Stimulated activated CD8-positive, alpha-beta memory T cell treated with anti-CD3 and anti-CD28 coated beads, Interleukin-2, amount 100 ng/mL, for 48 hours (primary cell): ENCODE data around the gene GYPC.
"Not testable (repeated sequence)": the region's sequence is repeated elsewhere in the genome, so short reads cannot be mapped to it uniquely, and the experiment has no call there.

Experiments used
- DNase-seq, 2 donors: peaks; one replicate each; pipeline ENCODE4 v3.0.0-alpha.2; 2020; ENCODE audit warnings: low read depth in 2 of 2

Gene GYPC

DNA sequence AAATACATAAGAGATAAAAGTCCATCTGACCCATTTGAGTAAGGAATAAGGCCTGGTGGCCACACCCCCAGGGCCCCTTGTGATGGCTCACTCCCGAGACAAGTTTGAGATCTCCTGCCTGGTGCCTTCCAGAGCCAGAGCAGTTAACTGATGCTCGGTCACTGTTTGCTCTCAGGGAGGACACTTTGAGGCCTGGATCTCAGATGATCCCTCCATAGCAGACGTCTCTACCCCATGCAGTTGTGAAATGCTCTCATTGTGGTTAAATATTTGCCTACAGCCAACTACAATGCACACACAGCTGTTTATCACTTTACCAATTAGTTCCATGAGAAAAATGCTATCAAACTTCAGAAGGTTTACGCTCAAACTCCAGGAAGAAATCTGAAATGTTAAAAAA is 12.3 kb downstream of the GYPC start:
- no peak for DNase-seq

DNA sequence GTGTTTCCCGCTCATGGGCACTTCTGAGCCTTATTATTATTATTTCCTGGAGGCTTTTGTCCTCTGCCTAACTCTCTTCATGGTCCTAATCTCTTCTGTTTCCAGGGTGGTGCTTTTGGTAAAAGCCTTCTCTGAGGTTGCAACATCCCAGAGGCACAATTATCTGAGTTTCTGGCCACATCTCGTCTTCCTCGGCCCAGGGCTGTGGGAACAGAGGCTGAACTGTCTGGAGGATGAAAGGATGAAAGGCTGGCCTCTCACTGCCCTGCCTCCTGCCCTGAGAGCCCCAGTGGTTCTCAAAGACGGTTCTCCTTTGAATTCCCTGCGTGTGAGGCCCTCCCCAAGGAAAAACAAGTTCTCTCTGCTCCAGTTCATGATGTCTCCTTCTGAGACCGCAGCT is 13.8 kb downstream of the GYPC start:
- DNase-seq = no peak

DNA sequence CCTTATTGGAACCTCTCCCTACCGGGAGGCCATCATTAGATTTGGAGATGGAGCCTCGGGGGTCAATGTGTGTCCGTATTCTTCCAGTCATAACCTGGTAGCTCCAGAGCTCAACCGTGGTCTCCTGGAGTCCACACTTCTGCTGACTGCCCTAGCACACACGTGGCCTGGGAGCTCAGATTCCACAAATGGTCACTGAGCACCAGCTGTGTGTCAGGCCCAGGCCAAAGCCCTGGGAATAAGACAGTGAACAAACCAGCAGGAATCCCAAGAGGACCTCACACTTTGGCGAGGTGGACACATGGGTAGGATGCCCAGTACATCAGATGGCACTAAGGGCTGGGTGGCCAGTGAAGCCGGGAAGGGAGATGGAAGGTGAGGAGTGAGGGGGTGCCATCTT is 15.5 kb downstream of the GYPC start:
- no peak for DNase-seq

DNA sequence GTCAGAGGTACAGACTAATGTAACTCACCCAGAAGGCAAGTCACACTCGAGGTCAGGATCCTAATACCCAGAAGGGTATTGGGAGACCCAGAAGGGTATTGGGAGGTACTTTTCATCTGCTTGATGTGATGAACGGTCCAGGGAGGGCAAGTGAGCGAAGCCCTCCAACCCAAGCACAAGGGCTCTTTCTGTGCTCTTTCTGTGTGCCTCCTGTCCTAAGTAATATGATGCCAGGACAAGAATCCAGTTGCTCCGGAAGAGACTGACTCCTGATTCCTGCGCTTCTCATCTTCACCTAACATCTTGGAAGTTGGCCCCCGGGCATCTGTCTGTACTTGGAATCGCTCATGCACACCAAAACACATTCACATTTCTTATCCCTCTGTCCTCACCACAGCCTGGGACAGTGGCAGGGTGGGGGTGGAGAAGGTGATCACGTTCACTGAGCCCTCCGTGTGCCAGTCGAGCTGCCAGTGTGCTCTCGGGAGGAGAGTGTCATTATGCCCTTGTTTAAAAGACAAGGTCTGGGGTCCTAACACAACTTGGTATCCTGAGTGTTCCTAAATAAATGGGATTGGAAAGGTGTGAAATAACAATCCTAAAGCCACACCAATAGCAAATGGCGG is 17.1 kb downstream of the GYPC start:
- no peak for DNase-seq

DNA sequence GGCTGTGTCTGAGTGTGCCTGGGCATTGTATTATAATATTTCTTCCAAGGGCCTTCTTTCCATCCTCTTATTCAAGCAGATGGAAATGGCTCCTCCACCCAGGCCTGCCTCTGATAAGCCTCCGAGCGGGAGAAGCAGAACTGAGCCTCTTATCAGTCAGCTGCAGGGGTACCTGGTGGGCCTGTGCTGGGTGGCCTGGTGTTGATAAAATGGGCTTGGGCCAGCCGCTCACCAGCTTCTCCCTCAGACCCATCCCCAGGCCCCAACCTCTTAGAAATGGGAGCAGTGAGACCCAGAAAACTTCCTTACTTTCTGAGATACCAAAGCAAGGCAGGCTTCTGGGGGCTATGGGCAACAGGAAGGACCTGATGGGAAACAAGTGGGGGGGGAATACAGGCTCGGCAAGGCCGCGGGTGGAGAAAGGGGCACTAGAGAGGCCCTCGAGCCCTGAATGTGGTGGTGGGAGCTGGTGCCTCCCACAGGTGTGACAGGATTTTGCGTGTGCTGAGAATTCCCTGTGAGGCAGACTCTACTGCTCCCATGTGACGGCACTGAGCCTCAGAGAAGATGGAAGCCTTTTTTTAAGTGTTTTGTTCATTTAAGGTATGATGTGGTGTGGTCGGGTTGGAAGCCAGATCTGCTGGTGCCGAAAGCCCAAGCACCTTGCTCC is 18.3 kb downstream of the GYPC start:
- no peak for DNase-seq

DNA sequence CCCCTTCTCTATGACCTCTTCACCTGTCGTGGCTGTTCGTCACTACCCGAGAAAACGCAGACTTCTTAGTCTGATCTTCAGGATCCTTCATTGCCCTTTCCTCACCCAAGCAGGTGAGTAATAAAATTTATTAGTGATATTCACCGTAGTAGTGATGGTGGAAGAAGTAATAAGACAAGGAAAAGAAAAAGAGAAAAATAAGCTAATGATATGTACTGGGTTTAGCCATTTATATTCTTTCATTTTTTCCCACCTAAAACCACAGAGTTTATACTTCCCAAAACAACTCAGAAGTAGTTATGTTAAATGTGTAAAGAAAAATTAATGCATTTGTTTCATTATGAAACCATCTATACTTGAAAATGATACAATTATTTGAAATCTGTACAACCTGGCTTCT is 19.7 kb downstream of the GYPC start:
- DNase-seq = no peak

DNA sequence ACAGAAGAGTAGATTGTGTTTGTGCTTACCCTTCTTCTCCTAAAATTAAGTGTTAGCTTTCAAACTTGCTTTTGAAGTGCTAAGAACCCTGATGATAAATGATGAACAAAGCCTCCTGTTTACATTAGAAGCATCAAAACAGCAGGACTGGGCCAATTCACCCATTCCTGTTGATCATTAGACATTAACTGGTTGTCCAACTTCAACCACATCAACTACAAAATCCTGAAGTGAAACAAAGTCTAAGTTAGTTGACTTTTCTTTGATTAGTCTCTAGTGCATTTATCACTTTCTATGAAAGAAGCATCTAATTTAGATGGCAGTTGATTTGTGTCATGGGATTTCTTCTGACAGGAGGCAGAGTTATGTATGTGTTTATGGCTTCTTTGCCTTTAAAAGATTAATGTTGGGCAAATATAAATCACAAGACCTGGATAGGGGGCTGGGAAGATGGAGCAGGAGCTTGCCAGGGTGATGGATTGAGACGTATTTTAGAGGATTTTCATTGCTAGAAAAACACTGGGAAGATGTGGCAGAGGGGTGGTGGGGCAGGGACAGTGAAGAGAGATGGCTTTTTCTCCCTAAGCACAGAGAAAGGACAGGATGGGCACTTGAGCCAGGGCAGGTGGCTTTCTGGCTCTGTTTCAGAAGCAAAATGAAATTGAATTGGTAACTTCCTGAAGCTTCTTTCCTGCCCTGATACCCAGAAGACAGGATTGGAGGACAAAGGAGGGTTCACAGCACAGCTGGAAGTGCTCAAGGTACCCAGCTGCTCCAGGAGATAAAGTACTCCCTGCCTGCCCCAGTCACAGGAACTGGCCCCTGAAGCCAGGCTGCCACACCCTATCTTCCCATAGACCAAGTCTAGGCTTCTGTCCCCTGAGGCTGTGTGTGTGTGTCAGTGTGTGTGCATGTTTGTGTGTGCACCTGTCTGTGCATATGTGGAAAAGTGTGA is 20.5 kb downstream of the GYPC start:
- DNase-seq = no peak

DNA sequence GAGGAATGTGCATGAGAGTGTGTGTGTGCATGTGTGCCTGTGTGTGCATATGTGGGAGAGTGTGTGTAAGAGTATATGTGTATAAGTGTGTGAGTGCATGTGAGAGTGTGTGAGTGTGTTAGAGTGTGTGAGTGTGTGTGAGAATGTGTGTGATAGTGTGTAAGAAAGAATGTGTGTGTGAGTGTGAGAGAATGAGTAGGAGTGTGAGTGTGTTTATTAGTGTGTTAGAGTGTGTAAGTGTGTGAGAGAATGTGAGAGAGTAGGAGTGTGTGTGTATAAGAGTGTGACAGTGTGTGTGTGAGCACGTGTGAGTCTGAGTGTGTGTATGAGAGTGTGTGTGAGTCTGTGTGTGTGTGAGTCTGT is 21.2 kb downstream of the GYPC start:
- no peak for DNase-seq

DNA sequence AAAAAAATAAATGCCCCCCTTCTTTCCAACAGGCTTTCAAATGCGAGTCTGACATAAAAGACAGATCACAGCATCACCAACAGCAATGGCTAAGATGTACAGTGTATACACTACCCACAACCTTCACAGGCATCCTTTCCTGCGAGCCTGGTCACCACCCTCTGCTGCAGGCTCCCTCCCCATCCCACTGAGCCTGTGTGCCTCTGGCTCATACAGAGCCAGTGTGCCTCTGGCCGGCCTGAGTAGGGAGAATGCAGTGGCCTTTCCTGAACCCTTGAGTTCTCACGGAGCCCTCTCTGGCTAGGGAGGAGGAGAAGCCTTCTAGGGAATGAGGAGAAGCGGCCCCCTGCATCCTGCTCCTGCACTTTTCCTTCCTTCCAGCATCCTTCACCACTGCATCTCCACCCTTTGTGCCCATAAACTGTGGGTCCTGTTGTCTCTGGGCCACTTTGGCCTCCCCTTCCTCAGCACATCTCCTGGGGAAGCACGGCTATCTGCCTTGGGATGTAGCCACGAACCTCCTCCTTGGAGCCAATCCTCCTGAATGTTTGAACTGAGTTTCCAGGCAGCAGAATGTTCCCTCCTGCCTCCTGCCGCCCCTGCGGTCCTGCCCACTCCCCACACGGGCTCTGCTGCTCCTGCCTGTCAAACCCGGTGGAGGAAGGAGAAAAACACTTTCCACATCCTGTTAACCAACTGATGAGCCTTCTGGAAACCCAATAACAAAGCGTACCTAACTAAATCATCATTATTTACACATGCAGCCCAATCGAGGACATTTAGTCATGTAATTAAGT is 22.5 kb downstream of the GYPC start:
- DNase-seq = no peak

DNA sequence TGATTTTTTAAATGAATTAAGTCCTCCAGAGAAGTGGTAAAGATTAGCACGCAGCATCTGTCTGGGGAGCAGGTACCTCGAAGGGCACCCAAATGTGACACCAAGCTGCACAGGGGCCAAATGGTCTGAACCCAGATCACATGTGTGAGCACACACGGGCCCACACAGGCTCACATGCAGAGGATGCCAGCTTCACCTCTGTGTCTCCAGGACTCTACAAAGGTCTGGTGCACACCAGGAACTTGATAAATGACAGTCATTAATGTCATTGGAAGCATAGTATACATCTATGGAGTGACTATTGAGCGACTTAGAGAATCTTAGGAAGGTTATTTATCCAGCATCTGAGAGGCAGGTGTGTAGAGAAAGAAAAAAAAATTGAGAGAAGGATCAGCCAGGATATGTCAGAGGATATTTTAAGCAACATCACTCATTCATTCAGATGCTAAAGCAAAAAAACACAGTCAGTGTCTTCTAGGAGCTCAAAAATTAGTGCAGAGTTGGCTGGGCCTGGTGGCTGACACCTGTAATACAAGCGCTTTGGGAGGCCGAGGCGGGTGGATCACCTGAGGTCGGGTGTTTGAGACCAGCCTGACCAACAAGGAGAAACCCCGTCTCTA is 23.2 kb downstream of the GYPC start:
- DNase-seq = no peak

DNA sequence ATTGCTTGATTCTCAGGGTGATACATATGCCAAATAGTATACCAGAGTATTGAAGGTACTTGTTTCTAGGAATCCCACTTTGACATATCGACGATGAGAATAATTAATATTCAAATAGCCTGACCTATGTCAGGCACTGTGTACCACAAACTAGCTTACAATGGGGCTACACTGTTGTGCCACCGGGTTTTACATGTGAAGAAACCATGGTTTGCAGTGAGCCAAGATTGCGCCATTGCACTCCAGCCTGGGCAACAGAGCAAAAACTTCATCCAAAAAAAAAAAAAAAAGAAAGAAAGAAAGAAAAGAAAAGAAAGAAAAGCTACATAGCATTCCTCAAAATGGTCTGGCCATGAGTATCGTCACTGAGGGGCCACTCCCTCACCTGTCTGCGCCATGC is 25.5 kb downstream of the GYPC start:
- no peak for DNase-seq

DNA sequence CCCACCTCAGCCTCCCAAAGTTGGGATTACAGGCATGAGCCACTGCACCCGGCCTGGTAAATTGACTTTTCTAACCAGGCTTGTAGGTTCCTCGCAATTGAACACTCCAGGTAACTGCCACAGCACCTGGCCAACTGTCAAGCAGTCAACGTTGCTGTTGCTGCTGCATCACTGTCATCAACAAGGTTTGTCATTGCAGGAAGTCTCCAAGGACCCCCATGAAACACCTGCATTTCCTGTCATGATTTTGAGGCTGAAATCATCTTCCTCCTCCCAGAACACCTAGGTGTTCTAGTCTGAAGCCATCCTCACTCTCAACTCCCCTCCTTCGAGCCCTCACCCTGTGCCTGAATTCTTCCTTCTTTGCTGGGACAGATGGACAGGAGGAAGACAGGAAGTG is 29.7 kb downstream of the GYPC start:
- DNase-seq = no peak

DNA sequence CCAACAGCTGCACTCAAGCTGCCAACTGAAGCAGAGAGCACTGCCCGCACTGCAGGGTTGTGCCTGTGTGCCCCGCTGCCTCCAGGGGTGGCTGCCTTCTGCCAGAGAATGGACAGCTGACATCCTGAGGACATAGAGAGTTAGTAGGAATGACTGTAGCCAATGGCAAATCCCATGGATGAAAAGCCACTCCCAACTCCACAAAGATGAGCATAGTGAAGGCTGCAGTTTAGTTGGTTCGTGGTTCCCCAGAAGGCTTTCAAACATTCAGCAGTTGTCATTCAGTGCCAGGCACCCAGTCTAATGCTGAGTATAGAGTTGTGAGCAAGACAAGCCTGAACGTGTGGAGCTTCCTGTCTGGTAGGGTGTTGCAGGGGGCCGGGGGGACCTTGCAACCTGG is 30.3 kb downstream of the GYPC start:
- no peak for DNase-seq

DNA sequence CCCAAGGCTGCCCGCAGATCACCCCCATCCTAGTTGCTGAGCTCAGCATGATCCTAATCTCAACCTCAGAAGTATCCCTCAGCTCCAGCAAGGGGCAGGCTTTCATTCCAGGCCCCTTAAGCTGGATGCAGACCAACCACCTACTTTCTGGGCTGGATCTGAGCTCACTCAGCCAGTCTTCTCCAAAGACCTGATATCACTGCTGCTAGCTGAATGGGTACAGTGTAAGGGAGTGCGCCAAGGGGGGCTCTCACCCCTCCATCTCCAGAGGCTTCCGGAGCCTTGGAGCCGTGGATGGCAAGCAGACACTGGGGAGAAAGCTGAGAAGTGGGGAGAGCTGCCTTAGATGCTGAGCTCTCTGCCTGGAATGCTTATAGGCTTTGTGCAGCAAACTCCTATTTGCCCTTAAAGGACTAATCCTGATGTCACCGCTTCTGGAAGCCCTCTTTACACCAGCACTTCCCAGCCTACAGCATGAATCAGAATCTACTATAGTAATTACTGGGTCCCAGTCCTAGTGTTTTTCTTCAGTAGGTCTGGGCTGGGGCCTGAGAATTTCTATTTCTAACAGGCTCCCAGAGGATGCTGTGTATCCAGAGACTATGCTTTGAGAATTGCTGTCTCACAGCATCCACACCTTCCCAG is 31.0 kb downstream of the GYPC start:
- no peak for DNase-seq

DNA sequence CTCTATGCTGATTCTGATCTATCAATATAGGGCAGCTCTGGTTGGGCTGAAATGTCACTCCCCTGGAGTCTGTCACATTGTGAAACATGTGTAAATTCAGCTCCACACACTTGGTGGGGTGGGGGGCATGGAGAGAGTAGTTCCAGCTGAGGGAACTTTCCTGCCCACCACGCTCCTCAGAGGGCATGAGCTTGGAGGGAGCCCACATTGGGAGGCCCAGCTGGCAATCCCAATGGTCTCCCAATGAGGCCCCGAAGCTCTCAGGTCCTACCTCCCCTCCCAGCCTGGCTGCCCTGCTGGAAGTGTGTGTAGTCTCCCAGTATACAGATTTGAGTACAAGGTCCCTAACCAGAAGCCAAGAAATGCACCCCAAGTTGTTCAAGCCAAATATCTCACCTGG is 31.5 kb downstream of the GYPC start:
- no peak for DNase-seq

DNA sequence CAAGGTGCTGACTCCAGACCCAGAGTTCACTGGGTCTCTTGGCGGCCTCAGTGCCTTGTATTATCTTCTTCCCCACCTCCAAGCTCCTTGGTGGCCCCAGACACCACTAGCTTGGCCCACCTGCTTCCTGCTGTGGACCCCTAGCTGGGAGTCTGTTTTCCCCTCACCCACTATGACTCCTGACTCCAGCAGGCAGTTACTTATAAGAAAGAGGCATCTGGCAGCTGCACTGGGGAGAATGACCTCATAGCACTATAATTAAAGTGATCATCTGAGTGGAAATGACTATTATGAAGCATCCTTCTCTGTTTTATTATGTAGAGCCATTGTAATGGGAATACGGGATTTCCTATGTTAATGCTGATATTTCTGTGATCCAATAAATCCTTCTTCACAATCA is 32.6 kb downstream of the GYPC start:
- DNase-seq = not testable (repeated sequence)

DNA sequence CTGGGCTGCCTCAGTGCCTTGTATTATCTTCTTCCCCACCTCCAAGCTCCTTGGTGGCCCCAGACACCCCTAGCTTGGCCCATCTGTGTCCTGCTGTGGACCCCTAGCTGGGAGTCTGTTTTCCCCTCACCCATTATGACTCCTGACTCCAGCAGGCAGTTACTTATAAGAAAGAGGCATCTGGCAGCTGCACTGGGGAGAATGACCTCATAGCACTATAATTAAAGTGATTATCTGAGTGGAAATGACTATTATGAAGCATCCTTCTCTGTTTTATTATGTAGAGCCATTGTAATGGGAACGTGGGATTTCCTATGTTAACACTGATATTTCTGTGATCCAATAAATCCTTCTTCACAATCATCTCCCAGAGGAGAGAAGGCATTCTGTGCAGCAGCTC is 36.3 kb downstream of the GYPC start:
- not testable (repeated sequence) for DNase-seq

DNA sequence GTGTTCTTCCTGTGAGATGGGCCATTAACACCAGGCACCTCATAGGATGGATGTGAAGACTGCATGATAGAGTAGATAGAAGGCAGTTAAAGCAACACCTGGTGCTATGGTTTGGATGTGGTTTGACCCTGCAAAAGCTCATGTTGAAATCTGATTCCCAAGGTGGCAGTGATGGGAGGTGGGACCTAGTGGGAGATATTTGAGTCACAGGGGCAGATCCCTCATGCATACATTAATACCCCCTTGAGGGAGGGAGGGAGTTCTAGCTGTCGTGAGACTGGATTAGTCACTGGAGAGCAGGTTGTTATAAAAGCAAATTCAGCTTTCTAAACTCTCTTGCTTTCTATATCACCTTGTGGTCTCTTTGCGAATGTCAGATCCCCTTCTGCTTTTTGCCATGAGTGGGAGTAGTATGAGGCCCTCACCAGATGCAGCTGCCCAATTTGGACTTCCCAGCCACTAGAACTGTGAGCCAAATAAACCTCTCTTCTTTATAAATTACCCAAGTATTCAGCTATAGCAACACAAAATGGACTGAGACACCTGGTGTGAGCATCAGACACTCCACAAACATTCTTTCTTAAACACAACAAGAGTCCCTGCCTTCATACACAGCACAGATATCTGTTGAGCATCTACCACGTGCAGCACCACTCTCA is 37.1 kb downstream of the GYPC start:
- not testable (repeated sequence) for DNase-seq

DNA sequence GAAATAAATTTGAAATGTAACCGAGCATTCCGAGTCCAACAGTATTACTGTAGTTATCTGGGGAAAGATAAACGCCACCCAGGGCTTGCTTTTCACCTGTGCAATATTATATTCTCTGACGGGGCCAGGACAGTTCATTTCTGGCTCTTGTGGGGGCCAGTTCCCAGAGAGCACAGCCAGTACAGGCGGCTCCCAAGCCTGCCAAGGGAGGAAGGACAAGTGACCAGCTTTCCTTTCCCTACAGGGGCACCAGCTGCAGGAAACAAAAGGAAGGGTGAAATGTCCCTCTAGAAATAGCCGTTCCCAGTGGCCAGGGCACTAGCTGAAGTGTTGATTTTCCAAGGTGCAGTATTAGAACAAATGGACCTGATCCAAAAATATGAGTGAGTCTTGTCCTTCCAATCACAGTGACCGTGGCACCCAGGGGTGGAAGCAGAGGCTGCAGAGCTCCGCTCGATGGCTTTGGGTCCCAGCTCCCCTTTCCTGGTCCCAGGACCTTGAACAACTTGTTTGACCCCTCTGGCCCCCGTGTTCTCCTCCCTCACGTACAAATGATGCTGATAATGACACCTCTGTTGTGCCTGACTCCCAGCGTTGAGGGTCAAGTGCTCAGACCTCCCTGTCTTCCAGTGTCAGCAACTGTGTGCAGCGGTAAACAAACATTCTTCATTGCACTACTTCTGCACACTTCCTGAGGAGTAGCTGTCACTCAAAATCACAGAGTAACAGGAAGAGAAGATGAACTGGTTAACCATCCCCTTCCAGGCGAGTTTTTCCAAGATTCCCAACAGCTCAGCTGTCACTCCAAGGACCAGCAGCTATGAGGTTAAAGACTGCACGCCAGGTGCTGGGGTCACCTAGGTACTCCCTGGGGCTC is 40.9 kb downstream of the GYPC start:
- DNase-seq = no peak

DNA sequence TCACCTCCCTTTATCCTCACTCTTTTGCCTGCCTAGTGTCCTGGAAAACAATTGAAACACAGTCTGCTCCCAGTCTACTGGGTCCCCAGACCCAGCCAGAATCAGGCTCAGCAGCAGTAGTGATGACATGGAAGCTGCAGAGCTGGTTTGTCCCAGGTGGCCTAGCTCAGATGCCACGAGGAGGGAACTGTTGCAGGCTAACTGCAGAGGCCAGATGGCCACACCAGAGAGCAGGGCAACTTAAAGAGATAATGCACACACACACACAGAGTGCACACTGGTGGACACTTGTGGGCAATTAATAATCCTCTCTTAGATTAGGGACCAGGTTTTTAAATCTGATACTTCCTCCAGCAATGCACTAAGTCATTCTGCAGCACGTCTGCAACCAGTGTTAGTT is 42.4 kb downstream of the GYPC start:
- DNase-seq = no peak
